ENCODE results near the gene TOMM70. TPM values are rescaled to one million over a fixed set of nuclear protein-coding genes. Genes with fewer than 3 reads are reported as not detected.

TOMM70 gene
- total and polyA plus RNA-seq, 10 of the 15 experiments (the other 5 are each of a cell fraction or from before 2014, with no cell fraction given): 12.7 to 64.1 (median 41.3) TPM

DNA sequence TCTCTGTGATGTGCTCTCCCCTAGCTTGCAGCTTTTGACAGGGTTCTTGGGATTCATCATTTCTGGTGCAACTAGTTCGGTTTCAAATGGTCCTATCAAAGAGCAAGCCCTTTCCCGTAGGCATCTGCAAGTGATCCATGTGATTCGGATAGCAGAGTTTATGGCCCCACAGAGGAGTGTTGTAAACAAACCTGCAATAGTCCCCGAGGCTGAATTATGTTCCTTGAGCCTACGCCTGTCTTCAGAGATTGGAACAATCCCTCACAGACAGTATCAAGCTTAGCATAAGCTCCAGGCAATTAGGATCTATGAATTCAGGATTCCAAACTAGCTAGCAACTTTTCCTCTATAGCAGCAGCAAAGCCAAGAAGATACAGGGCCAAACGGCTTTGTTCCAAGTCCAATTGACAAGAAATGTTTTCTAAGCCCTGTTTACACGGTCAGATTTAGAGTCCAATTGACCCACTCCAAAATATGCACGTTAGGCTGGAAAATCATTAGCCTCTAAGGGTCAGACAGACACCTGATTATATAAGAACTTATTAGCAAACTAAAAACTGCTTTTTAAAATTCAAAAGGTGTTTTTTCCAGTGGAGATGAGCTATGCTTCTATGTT lies 25.3 kb upstream of the TOMM70 start (continued):
- no peak for TF ChIP-seq GATAD2B (conservative IDR thresholded peaks at IDR 0.05; ENCODE audit: low read depth)
- no peak for TF ChIP-seq POLR2AphosphoS5 (IDR thresholded peaks at IDR 0.05; ENCODE audit: low read length)
- no peak for TF ChIP-seq SIX5 (IDR thresholded peaks at IDR 0.05; ENCODE audit: low read depth, low read length, severe bottlenecking)
- TF ChIP-seq NFXL1 (IDR thresholded peaks at IDR 0.05; ENCODE audit: borderline replicate concordance): no peak

GRCh38 chr3:100425316-100425715 lies 24.4 kb upstream of the TOMM70 start:
- ATAC-seq (no peak), DNase-seq (ENCODE audit: low read depth, low spot score) (no peak), FAIRE-seq (no peak)
- Histone ChIP-seq H4K20me1 (ENCODE audit: control insufficient read depth, insufficient read depth) (no peaks in the 10 kb centered on the region), H3K9ac (ENCODE audit: control insufficient read depth, insufficient read depth, low read length) (no peak overlapping the region), H3K36me3 (ENCODE audit: control insufficient read depth in 2 of 2, insufficient read depth in 2 of 2, low read length in 1 of 2) (no peaks in the 10 kb centered on the region), H3K4me1 (ENCODE audit: control insufficient read depth, insufficient read depth, low read length) (no peaks in the 10 kb centered on the region), H3K27me3 (replicated peaks in 1 of 2; ENCODE audit: control insufficient read depth in 2 of 2, insufficient read depth in 2 of 2, low read length in 1 of 2) (no peaks in the 10 kb centered on the region), H3K27ac (ENCODE audit: control insufficient read depth, insufficient read depth) (no peak overlapping the region), H2AFZ (ENCODE audit: control insufficient read depth, low read depth, low read length) (no peak overlapping the region), H3K4me3 (no peak overlapping the region), H3K79me2 (ENCODE audit: control insufficient read depth, insufficient read depth, low read length) (no peaks in the 10 kb centered on the region), H3K9me3 (replicated peaks; ENCODE audit: control insufficient read depth, insufficient read depth, low read length) (no peaks in the 10 kb centered on the region), H3K4me2 (ENCODE audit: control insufficient read depth, insufficient read depth) (no peak overlapping the region)
- ChIA-PET SMC1A (ENCODE audit: uncharacterized antibody, unreplicated experiment) (interaction anchor here (0.8 to 1.3 kb wide), 2 partner anchors 38 to 216 kb away, joined by 3 read pairs; no protein-coding TSS in a partner anchor), CTCF (no interaction called here), RAD21 (ENCODE audit: unreplicated experiment) (interaction anchor here (1.5 kb wide), 1 partner anchor 14 kb away, joined by 3 read pairs; no protein-coding TSS in a partner anchor), POLR2A (no interaction called here)
- WGBS (ENCODE audit: insufficient coverage, insufficient replicate concordance, low lambda C conversion rate, missing lambda C conversion rate): 77% methylated on average over 1 of the region's 1 CpG
- in situ Hi-C loops (cut with MboI) (no loop called here), intact Hi-C loops (cut with micrococcal nuclease; ENCODE audit: unreplicated experiment) (no loop called here)
- no TSS peak for BruUV-seq (replicated peaks)
- TF ChIP-seq SMARCA5 (IDR thresholded peaks at IDR 0.05) (no peak), BHLHE40 (IDR thresholded peaks at IDR 0.05; ENCODE audit: borderline replicate concordance in 1 of 2, low read depth in 2 of 2, low read length in 1 of 2) (no peak), CBX5 (IDR thresholded peaks at IDR 0.05; ENCODE audit: low read depth) (no peak), POLR2AphosphoS2 (IDR thresholded peaks at IDR 0.05; ENCODE audit: low read depth, low read length) (no peak), RAD51 (IDR thresholded peaks at IDR 0.05) (no peak), PML (IDR thresholded peaks at IDR 0.05; ENCODE audit: low read length) (no peak), ZNF24 (IDR thresholded peaks at IDR 0.05) (no peak), NBN (IDR thresholded peaks at IDR 0.05) (no peak), ZNF274 (IDR thresholded peaks at IDR 0.05; ENCODE audit: insufficient read depth, insufficient read length) (no peak), MTA3 (IDR thresholded peaks at IDR 0.05; ENCODE audit: borderline replicate concordance, low read length) (no peak), ZNF217 (IDR thresholded peaks at IDR 0.05) (no peak), NFYB (IDR thresholded peaks at IDR 0.05; ENCODE audit: insufficient read depth, low read depth, low read length) (no peak)
- TF ChIP-seq, protein P1, sequence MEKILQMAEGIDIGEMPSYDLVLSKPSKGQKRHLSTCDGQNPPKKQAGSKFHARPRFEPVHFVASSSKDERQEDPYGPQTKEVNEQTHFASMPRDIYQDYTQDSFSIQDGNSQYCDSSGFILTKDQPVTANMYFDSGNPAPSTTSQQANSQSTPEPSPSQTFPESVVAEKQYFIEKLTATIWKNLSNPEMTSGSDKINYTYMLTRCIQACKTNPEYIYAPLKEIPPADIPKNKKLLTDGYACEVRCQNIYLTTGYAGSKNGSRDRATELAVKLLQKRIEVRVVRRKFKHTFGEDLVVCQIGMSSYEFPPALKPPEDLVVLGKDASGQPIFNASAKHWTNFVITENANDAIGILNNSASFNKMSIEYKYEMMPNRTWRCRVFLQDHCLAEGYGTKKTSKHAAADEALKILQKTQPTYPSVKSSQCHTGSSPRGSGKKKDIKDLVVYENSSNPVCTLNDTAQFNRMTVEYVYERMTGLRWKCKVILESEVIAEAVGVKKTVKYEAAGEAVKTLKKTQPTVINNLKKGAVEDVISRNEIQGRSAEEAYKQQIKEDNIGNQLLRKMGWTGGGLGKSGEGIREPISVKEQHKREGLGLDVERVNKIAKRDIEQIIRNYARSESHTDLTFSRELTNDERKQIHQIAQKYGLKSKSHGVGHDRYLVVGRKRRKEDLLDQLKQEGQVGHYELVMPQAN (conservative IDR thresholded peaks at IDR 0.05): no peak
- TF ChIP-seq, protein P2, sequence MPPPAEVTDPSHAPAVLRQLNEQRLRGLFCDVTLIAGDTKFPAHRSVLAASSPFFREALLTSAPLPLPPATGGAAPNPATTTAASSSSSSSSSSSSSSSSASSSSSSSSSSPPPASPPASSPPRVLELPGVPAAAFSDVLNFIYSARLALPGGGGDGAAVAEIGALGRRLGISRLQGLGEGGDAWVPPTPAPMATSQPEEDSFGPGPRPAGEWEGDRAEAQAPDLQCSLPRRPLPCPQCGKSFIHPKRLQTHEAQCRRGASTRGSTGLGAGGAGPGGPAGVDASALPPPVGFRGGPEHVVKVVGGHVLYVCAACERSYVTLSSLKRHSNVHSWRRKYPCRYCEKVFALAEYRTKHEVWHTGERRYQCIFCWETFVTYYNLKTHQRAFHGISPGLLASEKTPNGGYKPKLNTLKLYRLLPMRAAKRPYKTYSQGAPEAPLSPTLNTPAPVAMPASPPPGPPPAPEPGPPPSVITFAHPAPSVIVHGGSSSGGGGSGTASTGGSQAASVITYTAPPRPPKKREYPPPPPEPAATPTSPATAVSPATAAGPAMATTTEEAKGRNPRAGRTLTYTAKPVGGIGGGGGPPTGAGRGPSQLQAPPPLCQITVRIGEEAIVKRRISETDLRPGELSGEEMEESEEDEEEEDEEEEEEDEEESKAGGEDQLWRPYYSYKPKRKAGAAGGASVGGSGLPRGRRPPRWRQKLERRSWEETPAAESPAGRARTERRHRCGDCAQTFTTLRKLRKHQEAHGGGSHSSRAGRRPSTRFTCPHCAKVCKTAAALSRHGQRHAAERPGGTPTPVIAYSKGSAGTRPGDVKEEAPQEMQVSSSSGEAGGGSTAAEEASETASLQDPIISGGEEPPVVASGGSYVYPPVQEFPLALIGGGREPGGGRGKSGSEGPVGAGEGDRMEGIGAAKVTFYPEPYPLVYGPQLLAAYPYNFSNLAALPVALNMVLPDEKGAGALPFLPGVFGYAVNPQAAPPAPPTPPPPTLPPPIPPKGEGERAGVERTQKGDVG (CRISPR knock-in tag; IDR thresholded peaks at IDR 0.05): no peak
